KMS-11 (cell line): Measurements from ENCODE around the gene SHISA5.
A peak's percentile ranks its signal among the peaks of the same experiment; 100 is the strongest.
"Not testable (repeated sequence)": the region's sequence is repeated elsewhere in the genome, so short reads cannot be mapped to it uniquely, and the experiment has no call there.

ENCODE experiments used
- H2AFZ ChIP-seq: fragments of 200-600 bp; sonication (generic); 2 replicates; pipeline ENCODE4 v1.6.1; 2016; ENCODE audit warnings: antibody characterized with exemption, mixed run types, low read depth
- H3K27ac ChIP-seq: fragments of 200-600 bp; sonication (generic); 2 replicates; pipeline ENCODE4 v1.6.1; 2016; ENCODE audit warnings: mild to moderate bottlenecking, mixed run types
- H3K27me3 ChIP-seq: fragments of 200-600 bp; sonication (generic); 2 replicates; pipeline ENCODE4 v1.6.1; 2017; ENCODE audit warnings: mild to moderate bottlenecking, low read depth, mixed run types, moderate library complexity; ENCODE audit not compliant: insufficient read depth
- H3K36me3 ChIP-seq: fragments of 200-600 bp; sonication (generic); 2 replicates; pipeline ENCODE4 v1.6.1; 2017; ENCODE audit warnings: mild to moderate bottlenecking, mixed run types; ENCODE audit not compliant: insufficient read depth
- H3K4me1 ChIP-seq: fragments of 200-600 bp; sonication (generic); 2 replicates; pipeline ENCODE4 v1.6.1; 2016; ENCODE audit warnings: mild to moderate bottlenecking, low read depth, mixed run types; ENCODE audit not compliant: poor library complexity, severe bottlenecking
- H3K4me2 ChIP-seq: fragments of 200-600 bp; sonication (generic); 2 replicates; pipeline ENCODE4 v1.7.0; 2016; ENCODE audit warnings: mild to moderate bottlenecking, mixed run types
- H3K4me3 ChIP-seq: fragments of 200-600 bp; sonication (generic); IDR thresholded peaks from 2 replicates; pipeline ENCODE4 v1.6.1; 2017; ENCODE audit warnings: low read depth, low read length, mixed read lengths; ENCODE audit not compliant: insufficient read depth
- H3K79me2 ChIP-seq: fragments of 200-600 bp; sonication (generic); 2 replicates; pipeline ENCODE4 v1.6.1; 2016; ENCODE audit warnings: low read depth, mixed run types; ENCODE audit not compliant: insufficient read depth
- H3K9ac ChIP-seq: fragments of 200-600 bp; sonication (generic); 2 replicates; pipeline ENCODE4 v1.6.1; 2016; ENCODE audit warnings: mild to moderate bottlenecking, mixed run types
- H4K20me1 ChIP-seq: fragments of 200-600 bp; sonication (generic); 2 replicates; pipeline ENCODE4 v1.6.1; 2016; ENCODE audit warnings: mild to moderate bottlenecking, mixed run types; ENCODE audit not compliant: insufficient read depth
- CTCF ChIP-seq: fragments of 200-600 bp; sonication (generic); conservative IDR thresholded peaks from 2 replicates; pipeline ENCODE4 v1.6.1; 2017; ENCODE audit warnings: low read depth, mild to moderate bottlenecking, antibody characterized with exemption, low read length, moderate library complexity, mixed read lengths

SHISA5 gene

GRCh38 chr3:48504051-48504946 lies at the start of gene SHISA5:
Gene SHISA5 (minus strand): TSS chr3:48504174. CDS start chr3:48504094, 80 bp downstream.
- Histone ChIP-seq H2AFZ (peak within 1 kb of the TSS; percentile 78), H3K4me3 (no peak within 1 kb of the TSS), H3K4me1 (peaks cover 12% of the 10 kb centered on the region), H3K27me3 (no peaks in the 10 kb centered on the region), H3K9ac (peak within 1 kb of the TSS; percentile 53; the same call in 1 of the 2 replicates), H3K4me2 (peak within 1 kb of the TSS; percentile 36; the same call in 1 of the 2 replicates), H3K79me2 (no peaks in the 10 kb centered on the region), H3K27ac (no peak within 1 kb of the TSS), H3K36me3 (no peaks in the 10 kb centered on the region), H4K20me1 (no peaks in the 10 kb centered on the region)
- TF ChIP-seq CTCF: no peak

- no peak overlapping the region for H3K27ac ChIP-seq
- H3K4me3 ChIP-seq: no peak overlapping the region
- TF ChIP-seq CTCF: no peak
- no peak overlapping the region for H3K9ac ChIP-seq
- no peaks in the 10 kb centered on the region for H3K27me3 ChIP-seq
- no peaks in the 10 kb centered on the region for H3K36me3 ChIP-seq
- H2AFZ ChIP-seq: no peak overlapping the region
- no peaks in the 10 kb centered on the region for H3K79me2 ChIP-seq
- no peaks in the 10 kb centered on the region for H4K20me1 ChIP-seq
- no peak overlapping the region for H3K4me2 ChIP-seq
- H3K4me1 ChIP-seq: peaks cover 3% of the 10 kb centered on the region
Measured at GRCh38 chr3:48553361-48553760, 49.4 kb upstream of the SHISA5 start.

GRCh38 chr3:48552111-48552951 lies 48.4 kb upstream of the SHISA5 start:
- Histone ChIP-seq H3K27ac (no peak overlapping the region), H3K4me2 (no peak overlapping the region), H3K9ac (no peak overlapping the region), H4K20me1 (no peaks in the 10 kb centered on the region), H3K4me3 (no peak overlapping the region), H2AFZ (no peak overlapping the region), H3K4me1 (no peaks in the 10 kb centered on the region), H3K27me3 (no peaks in the 10 kb centered on the region), H3K36me3 (no peaks in the 10 kb centered on the region), H3K79me2 (no peaks in the 10 kb centered on the region)
- TF ChIP-seq CTCF: no peak

GRCh38 chr3:48551651-48552050 lies 47.7 kb upstream of the SHISA5 start:
- H3K4me2 ChIP-seq, H3K79me2 ChIP-seq, H3K36me3 ChIP-seq, H3K9ac ChIP-seq, H4K20me1 ChIP-seq, H2AFZ ChIP-seq, H3K4me3 ChIP-seq, H3K27ac ChIP-seq, H3K27me3 ChIP-seq, H3K4me1 ChIP-seq: not testable (repeated sequence)
